HUES64 (cell line): Measurements from ENCODE around the gene OPRL1.

ENCODE experiments used
- H3K27ac ChIP-seq: 2 replicates; pipeline ENCODE4 v1.7.0; 2013; ENCODE audit warnings: low read depth, low read length, inconsistent platforms
- H3K27me3 ChIP-seq: 2 replicates; pipeline ENCODE4 v1.6.1; 2013; ENCODE audit warnings: mild to moderate bottlenecking, low read length; ENCODE audit not compliant: insufficient read depth
- H3K36me3 ChIP-seq: 2 replicates; pipeline ENCODE4 v1.6.1; 2013; ENCODE audit warnings: mild to moderate bottlenecking, low read length; ENCODE audit not compliant: insufficient read depth
- H3K4me1 ChIP-seq: 2 replicates; pipeline ENCODE4 v1.6.1; 2013; ENCODE audit warnings: mild to moderate bottlenecking, low read length, moderate library complexity; ENCODE audit not compliant: insufficient read depth
- H3K4me3 ChIP-seq: 2 replicates; pipeline ENCODE4 v1.5.1; 2013; ENCODE audit warnings: mild to moderate bottlenecking, low read length, moderate library complexity
- H3K9ac ChIP-seq: 2 replicates; pipeline ENCODE4 v1.6.1; 2013; ENCODE audit warnings: mild to moderate bottlenecking, low read depth, low read length
- H3K9me3 ChIP-seq: 2 replicates; pipeline ENCODE4 v1.6.1; 2013; ENCODE audit warnings: low read depth, low read length; ENCODE audit not compliant: insufficient read depth
- WGBS: fragments of 150-250, 120-280 bp; methylation state at CpG from one replicate; pipeline ENCODE4 v1.1.7; 2013; ENCODE audit warnings: missing lambda C conversion rate; 5-methylcytosine and 5-hydroxymethylcytosine counted together

The OPRL1 gene

GRCh38 chr20:64075556-64075955, 4.3 kb upstream of the OPRL1 start:
- no peak overlapping the region for H3K27ac ChIP-seq
- no peak overlapping the region for H3K9ac ChIP-seq
- 90% methylated on average over 12 of the region's 12 CpGs for WGBS
- no peaks in the 10 kb centered on the region for H3K9me3 ChIP-seq
- peaks cover 13% of the 10 kb centered on the region; the same call in 1 of the 2 replicates for H3K4me1 ChIP-seq
- H3K4me3 ChIP-seq: no peak overlapping the region
- peaks cover 7% of the 10 kb centered on the region for H3K36me3 ChIP-seq
- peaks cover 6% of the 10 kb centered on the region for H3K27me3 ChIP-seq

GRCh38 chr20:64076061-64076997, 3.6 kb upstream of the OPRL1 start:
- H3K27ac ChIP-seq: no peak overlapping the region
- no peak overlapping the region for H3K9ac ChIP-seq
- H3K4me3 ChIP-seq: no peak overlapping the region
- peaks cover 7% of the 10 kb centered on the region for H3K36me3 ChIP-seq
- 94% methylated on average over 22 of the region's 22 CpGs for WGBS
- H3K27me3 ChIP-seq: peaks cover 12% of the 10 kb centered on the region
- H3K9me3 ChIP-seq: no peaks in the 10 kb centered on the region
- H3K4me1 ChIP-seq: peaks cover 13% of the 10 kb centered on the region; the same call in 1 of the 2 replicates

GRCh38 chr20:64077094-64077493, 2.8 kb upstream of the OPRL1 start:
- Histone ChIP-seq H3K9ac (no peak overlapping the region), H3K36me3 (peaks cover 7% of the 10 kb centered on the region), H3K9me3 (no peaks in the 10 kb centered on the region), H3K27ac (no peak overlapping the region), H3K4me1 (peaks cover 13% of the 10 kb centered on the region; the same call in 1 of the 2 replicates), H3K27me3 (peaks cover 20% of the 10 kb centered on the region), H3K4me3 (no peak overlapping the region)
- WGBS: 92% methylated on average over 8 of the region's 8 CpGs

- H3K4me3 ChIP-seq: no peak overlapping the region
- H3K27ac ChIP-seq: no peak overlapping the region
These were observed 2.4 kb upstream of the OPRL1 start for GRCh38 chr20:64077541-64077875.

GRCh38 chr20:64077876-64078551, 1.9 kb upstream of the OPRL1 start:
- Histone ChIP-seq H3K36me3 (peaks cover 7% of the 10 kb centered on the region), H3K4me3 (no peak overlapping the region), H3K9me3 (no peaks in the 10 kb centered on the region), H3K27me3 (peaks cover 29% of the 10 kb centered on the region), H3K27ac (no peak overlapping the region), H3K9ac (no peak overlapping the region), H3K4me1 (peaks cover 16% of the 10 kb centered on the region)
- 80% methylated on average over 15 of the region's 15 CpGs for WGBS

More at GRCh38 chr20:64077541-64077875, 2.4 kb upstream of the OPRL1 start:
- Histone ChIP-seq H3K9me3 (no peaks in the 10 kb centered on the region), H3K36me3 (peaks cover 7% of the 10 kb centered on the region), H3K9ac (no peak overlapping the region), H3K27me3 (peaks cover 24% of the 10 kb centered on the region), H3K4me1 (peaks cover 13% of the 10 kb centered on the region; the same call in 1 of the 2 replicates)
- 91% methylated on average over 7 of the region's 7 CpGs for WGBS

- Histone ChIP-seq H3K36me3 (peaks cover 2% of the 10 kb centered on the region), H3K27ac (no peak overlapping the region)
These were observed 979 bp upstream of the OPRL1 start for GRCh38 chr20:64078934-64079272.

GRCh38 chr20:64079273-64080012, 439 bp upstream of the OPRL1 start, which contains the start of gene RGS19:
Gene RGS19, minus strand, starts transcription at chr20:64079518. Its CDS starts 2,632 bp downstream, at chr20:64076886.
- no peak within 1 kb of the TSS for H3K27ac ChIP-seq
- peaks cover 42% of the 10 kb centered on the region for H3K27me3 ChIP-seq
- under 1% methylated on average over 71 of the region's 73 CpGs for WGBS
- peaks cover 17% of the 10 kb centered on the region for H3K4me1 ChIP-seq
- no peaks in the 10 kb centered on the region for H3K9me3 ChIP-seq
- peak within 1 kb of the TSS; percentile 83 for H3K9ac ChIP-seq
- H3K4me3 ChIP-seq: peak within 1 kb of the TSS; percentile 78
- no peaks in the 10 kb centered on the region for H3K36me3 ChIP-seq

More at GRCh38 chr20:64078934-64079272, 979 bp upstream of the OPRL1 start:
- Histone ChIP-seq H3K27me3 (peaks cover 37% of the 10 kb centered on the region), H3K4me3 (peak overlapping the region; percentile 73), H3K4me1 (peaks cover 17% of the 10 kb centered on the region), H3K9me3 (no peaks in the 10 kb centered on the region), H3K9ac (peak overlapping the region; percentile 83)
- 51% methylated on average over 3 of the region's 4 CpGs for WGBS

GRCh38 chr20:64080813-64081623, 1.1 kb downstream of the OPRL1 start:
- no peak overlapping the region for H3K9ac ChIP-seq
- peaks cover 17% of the 10 kb centered on the region for H3K4me1 ChIP-seq

GRCh38 chr20:64081624-64081964, 1.7 kb downstream of the OPRL1 start:
- 93% methylated on average over 6 of the region's 6 CpGs for WGBS
- Histone ChIP-seq H3K4me1 (peaks cover 17% of the 10 kb centered on the region), H3K9ac (no peak overlapping the region), H3K27me3 (peaks cover 62% of the 10 kb centered on the region), H3K36me3 (no peaks in the 10 kb centered on the region), H3K9me3 (no peaks in the 10 kb centered on the region), H3K4me3 (no peak overlapping the region), H3K27ac (no peak overlapping the region)

More at GRCh38 chr20:64080813-64081623, 1.1 kb downstream of the OPRL1 start:
- Histone ChIP-seq H3K27me3 (peaks cover 58% of the 10 kb centered on the region), H3K9me3 (no peaks in the 10 kb centered on the region), H3K4me3 (peak overlapping the region; percentile 78), H3K36me3 (no peaks in the 10 kb centered on the region), H3K27ac (no peak overlapping the region)
- 88% methylated on average over 16 of the region's 17 CpGs for WGBS

- no peak overlapping the region for H3K27ac ChIP-seq
- H3K9ac ChIP-seq: no peak overlapping the region
- no peaks in the 10 kb centered on the region for H3K9me3 ChIP-seq
- no peaks in the 10 kb centered on the region for H3K36me3 ChIP-seq
- 24% methylated on average over 13 of the region's 13 CpGs for WGBS
- peaks cover 17% of the 10 kb centered on the region for H3K4me1 ChIP-seq
- peaks cover 62% of the 10 kb centered on the region for H3K27me3 ChIP-seq
- no peak overlapping the region for H3K4me3 ChIP-seq
These were observed 2.3 kb downstream of the OPRL1 start for GRCh38 chr20:64082126-64082731.
